ENCODE results near the gene ACCS. TPM values are rescaled to one million over a fixed set of nuclear protein-coding genes. Genes with fewer than 3 reads are reported as not detected.

Gene ACCS
- total RNA-seq, 1 experiment from 2014 or later, result 7.5 TPM

DNA sequence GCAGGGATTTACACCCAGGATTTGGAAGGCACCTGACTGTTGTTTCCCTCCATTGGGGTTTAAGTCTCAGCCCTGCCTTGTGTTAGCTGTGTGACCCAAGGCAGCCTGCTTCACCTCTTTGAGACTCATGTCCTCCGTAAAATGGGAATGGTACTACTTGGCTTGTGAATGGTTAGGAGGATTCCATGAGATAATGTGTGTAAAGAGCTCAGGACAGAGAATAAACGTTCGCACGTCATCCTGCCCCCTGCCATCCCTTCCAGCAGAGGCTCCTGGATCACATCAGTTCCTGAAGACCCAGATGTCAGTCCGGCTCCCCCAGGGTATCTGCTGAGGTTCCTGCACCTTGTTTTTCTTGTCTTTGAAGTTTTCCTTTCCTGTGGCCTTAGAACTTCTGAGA is 35.1 kb upstream of the ACCS start:
- Histone ChIP-seq H2BK12ac (ENCODE audit: insufficient read length, low read depth, low read length) (no peak overlapping the region), H2BK120ac (ENCODE audit: low read depth, low read length, poor library complexity, severe bottlenecking) (no peak overlapping the region), H4K5ac (ENCODE audit: insufficient read length, low read depth, low read length) (no peak overlapping the region), H3K79me2 (ENCODE audit: insufficient read depth, low read length) (no peaks in the 10 kb centered on the region), H3K4me1 (ENCODE audit: insufficient read depth, low read length) (peaks cover 6% of the 10 kb centered on the region; the same call in 1 of the 2 replicates), H4K91ac (ENCODE audit: insufficient read length, low read depth, low read length) (no peak overlapping the region), H2BK5ac (ENCODE audit: insufficient read length, low read length) (no peak overlapping the region), H3K14ac (ENCODE audit: insufficient read depth, low read length) (no peak overlapping the region), H3K4ac (ENCODE audit: low read depth, low read length) (no peak overlapping the region), H3K23me2 (ENCODE audit: insufficient read length, low read depth, low read length, poor library complexity, severe bottlenecking) (no peaks in the 10 kb centered on the region), H3K9ac (ENCODE audit: extremely low read depth, insufficient read length, low read length) (no peak overlapping the region), H3K27me3 (ENCODE audit: insufficient read depth, low read length) (no peaks in the 10 kb centered on the region), H2BK20ac (ENCODE audit: low read depth, low read length, poor library complexity, severe bottlenecking) (no peak overlapping the region), H3K79me1 (ENCODE audit: insufficient read depth, low read depth, low read length, poor library complexity, severe bottlenecking) (no peaks in the 10 kb centered on the region), H3K27ac (ENCODE audit: insufficient read length, low read depth, low read length) (no peak overlapping the region), H2AFZ (ENCODE audit: low read length) (no peak overlapping the region), H2BK15ac (ENCODE audit: low read depth, low read length) (no peak overlapping the region), H4K8ac (replicated peaks; ENCODE audit: insufficient read length, low read depth, low read length) (no peak overlapping the region), H3K56ac (ENCODE audit: insufficient read length, low read depth, low read length) (no peak overlapping the region), H3K23ac (ENCODE audit: insufficient read length, low read depth, low read length) (no peak overlapping the region), H3K9me3 (ENCODE audit: control insufficient read depth, low read depth, low read length) (no peaks in the 10 kb centered on the region), H3T11ph (ENCODE audit: low read length) (no peak overlapping the region), H3K4me2 (ENCODE audit: insufficient read depth, insufficient read length, low read length) (no peak overlapping the region), H2AK5ac (ENCODE audit: insufficient read length, low read length) (no peak overlapping the region), H3K18ac (ENCODE audit: insufficient read length, low read depth, low read length) (no peak overlapping the region), H4K20me1 (ENCODE audit: control insufficient read depth, insufficient read depth, insufficient read length) (no peaks in the 10 kb centered on the region)
- WGBS (ENCODE audit: extremely low coverage, insufficient read length, low lambda C conversion rate), result no CpG with 5 or more reads among the region's 5 CpGs
- H3K9me3 Mint-ChIP-seq, result peaks cover 3 to 8% of the 10 kb centered on the region in 2 experiments
- no peak for DNase-seq
- TF ChIP-seq, protein P1, sequence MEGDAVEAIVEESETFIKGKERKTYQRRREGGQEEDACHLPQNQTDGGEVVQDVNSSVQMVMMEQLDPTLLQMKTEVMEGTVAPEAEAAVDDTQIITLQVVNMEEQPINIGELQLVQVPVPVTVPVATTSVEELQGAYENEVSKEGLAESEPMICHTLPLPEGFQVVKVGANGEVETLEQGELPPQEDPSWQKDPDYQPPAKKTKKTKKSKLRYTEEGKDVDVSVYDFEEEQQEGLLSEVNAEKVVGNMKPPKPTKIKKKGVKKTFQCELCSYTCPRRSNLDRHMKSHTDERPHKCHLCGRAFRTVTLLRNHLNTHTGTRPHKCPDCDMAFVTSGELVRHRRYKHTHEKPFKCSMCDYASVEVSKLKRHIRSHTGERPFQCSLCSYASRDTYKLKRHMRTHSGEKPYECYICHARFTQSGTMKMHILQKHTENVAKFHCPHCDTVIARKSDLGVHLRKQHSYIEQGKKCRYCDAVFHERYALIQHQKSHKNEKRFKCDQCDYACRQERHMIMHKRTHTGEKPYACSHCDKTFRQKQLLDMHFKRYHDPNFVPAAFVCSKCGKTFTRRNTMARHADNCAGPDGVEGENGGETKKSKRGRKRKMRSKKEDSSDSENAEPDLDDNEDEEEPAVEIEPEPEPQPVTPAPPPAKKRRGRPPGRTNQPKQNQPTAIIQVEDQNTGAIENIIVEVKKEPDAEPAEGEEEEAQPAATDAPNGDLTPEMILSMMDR (conservative IDR thresholded peaks at IDR 0.05), result no peak
- no peak overlapping the region for H3K27ac Mint-ChIP-seq
- H3K4me3 Mint-ChIP-seq, result peak overlapping the region in 1 of 2 experiments; percentile 6; a peak in 1 of 5 replicates
- H3K36me3 Mint-ChIP-seq (ENCODE audit: insufficient read depth in 1 of 3, low read depth in 3 of 3), result peaks cover 0 to 10% (median 2%) of the 10 kb centered on the region in 3 experiments; a peak in 4 of 7 replicates
- H3K27me3 Mint-ChIP-seq (ENCODE audit: low read depth), result peaks cover 22% of the 10 kb centered on the region
- H3K4me1 Mint-ChIP-seq, result peaks cover 25 to 38% of the 10 kb centered on the region in 2 experiments

All from H9 (cell line).